Measurements from ENCODE around the gene AKAP17A.
A peak's percentile ranks its signal among the peaks of the same experiment; 100 is the strongest.
"Not testable (repeated sequence)": the region's sequence is repeated elsewhere in the genome, so short reads cannot be mapped to it uniquely, and the experiment has no call there.

The AKAP17A gene

GRCh38 chrX:1591102-1591862 is at the start of gene AKAP17A:
Gene AKAP17A (plus strand): TSS chrX:1591604. CDS start chrX:1593463, 1,859 bp downstream.
- no peaks in the 10 kb centered on the region for H3K9me3 ChIP-seq (ENCODE audit: control insufficient read depth, insufficient read depth, low read length)
- H3K27me3 ChIP-seq (ENCODE audit: control insufficient read depth, insufficient read depth, low read length) = no peaks in the 10 kb centered on the region
- H3K4me1 ChIP-seq (ENCODE audit: control insufficient read depth, insufficient read depth, low read length) = peaks cover 3% of the 10 kb centered on the region; the same call in 1 of the 2 replicates
- peak within 1 kb of the TSS; percentile 85 for H3K4me3 ChIP-seq (ENCODE audit: low read depth, low read length)
- H3K27ac ChIP-seq (ENCODE audit: low read depth, low read length) = peak within 1 kb of the TSS; percentile 64
- peaks cover 32% of the 10 kb centered on the region for H3K36me3 ChIP-seq (ENCODE audit: control insufficient read depth, insufficient read depth, low read length)
- H3K9ac ChIP-seq (ENCODE audit: low read depth, low read length) = peak within 1 kb of the TSS; percentile 72

- Histone ChIP-seq H3K27ac (ENCODE audit: low read depth, low read length) (no peak overlapping the region), H3K9me3 (ENCODE audit: control insufficient read depth, insufficient read depth, low read length) (no peaks in the 10 kb centered on the region), H3K36me3 (ENCODE audit: control insufficient read depth, insufficient read depth, low read length) (no peaks in the 10 kb centered on the region), H3K9ac (ENCODE audit: low read depth, low read length) (no peak overlapping the region), H3K4me1 (ENCODE audit: control insufficient read depth, insufficient read depth, low read length) (no peaks in the 10 kb centered on the region), H3K4me3 (ENCODE audit: low read depth, low read length) (no peak overlapping the region), H3K27me3 (ENCODE audit: control insufficient read depth, insufficient read depth, low read length) (no peaks in the 10 kb centered on the region)
Observed at GRCh38 chrX:1542994-1543725, 48.2 kb upstream of the AKAP17A start.

- H3K4me3 ChIP-seq (ENCODE audit: low read depth, low read length) = no peak overlapping the region
Observed at GRCh38 chrX:1545776-1546408, 45.5 kb upstream of the AKAP17A start.

GRCh38 chrX:1546691-1547251 is 44.6 kb upstream of the AKAP17A start:
- H3K27ac ChIP-seq (ENCODE audit: low read depth, low read length) = no peak overlapping the region
- no peak overlapping the region for H3K4me3 ChIP-seq (ENCODE audit: low read depth, low read length)

More at GRCh38 chrX:1545776-1546408, 45.5 kb upstream of the AKAP17A start:
- Histone ChIP-seq H3K4me1 (ENCODE audit: control insufficient read depth, insufficient read depth, low read length) (no peaks in the 10 kb centered on the region), H3K27ac (ENCODE audit: low read depth, low read length) (no peak overlapping the region), H3K36me3 (ENCODE audit: control insufficient read depth, insufficient read depth, low read length) (no peaks in the 10 kb centered on the region), H3K9me3 (ENCODE audit: control insufficient read depth, insufficient read depth, low read length) (no peaks in the 10 kb centered on the region), H3K27me3 (ENCODE audit: control insufficient read depth, insufficient read depth, low read length) (no peaks in the 10 kb centered on the region), H3K9ac (ENCODE audit: low read depth, low read length) (no peak overlapping the region)

GRCh38 chrX:1551959-1552546 is 39.4 kb upstream of the AKAP17A start:
- H3K27ac ChIP-seq (ENCODE audit: low read depth, low read length) = no peak overlapping the region
- no peak overlapping the region for H3K4me3 ChIP-seq (ENCODE audit: low read depth, low read length)
- H3K27me3 ChIP-seq (ENCODE audit: control insufficient read depth, insufficient read depth, low read length) = no peaks in the 10 kb centered on the region
- no peaks in the 10 kb centered on the region for H3K4me1 ChIP-seq (ENCODE audit: control insufficient read depth, insufficient read depth, low read length)
- H3K9ac ChIP-seq (ENCODE audit: low read depth, low read length) = no peak overlapping the region
- no peaks in the 10 kb centered on the region for H3K36me3 ChIP-seq (ENCODE audit: control insufficient read depth, insufficient read depth, low read length)
- H3K9me3 ChIP-seq (ENCODE audit: control insufficient read depth, insufficient read depth, low read length) = no peaks in the 10 kb centered on the region

More at GRCh38 chrX:1546691-1547251, 44.6 kb upstream of the AKAP17A start:
- Histone ChIP-seq H3K9ac (ENCODE audit: low read depth, low read length) (no peak overlapping the region), H3K4me1 (ENCODE audit: control insufficient read depth, insufficient read depth, low read length) (no peaks in the 10 kb centered on the region), H3K9me3 (ENCODE audit: control insufficient read depth, insufficient read depth, low read length) (no peaks in the 10 kb centered on the region), H3K27me3 (ENCODE audit: control insufficient read depth, insufficient read depth, low read length) (no peaks in the 10 kb centered on the region), H3K36me3 (ENCODE audit: control insufficient read depth, insufficient read depth, low read length) (no peaks in the 10 kb centered on the region)

- H3K27me3 ChIP-seq (ENCODE audit: control insufficient read depth, insufficient read depth, low read length) = no peaks in the 10 kb centered on the region
- H3K9me3 ChIP-seq (ENCODE audit: control insufficient read depth, insufficient read depth, low read length) = no peaks in the 10 kb centered on the region
- H3K9ac ChIP-seq (ENCODE audit: low read depth, low read length) = no peak overlapping the region
- H3K4me3 ChIP-seq (ENCODE audit: low read depth, low read length) = no peak overlapping the region
- H3K27ac ChIP-seq (ENCODE audit: low read depth, low read length) = no peak overlapping the region
- H3K4me1 ChIP-seq (ENCODE audit: control insufficient read depth, insufficient read depth, low read length) = no peaks in the 10 kb centered on the region
- H3K36me3 ChIP-seq (ENCODE audit: control insufficient read depth, insufficient read depth, low read length) = no peaks in the 10 kb centered on the region
Observed at GRCh38 chrX:1554469-1555210, 36.8 kb upstream of the AKAP17A start.

- no peaks in the 10 kb centered on the region for H3K9me3 ChIP-seq (ENCODE audit: control insufficient read depth, insufficient read depth, low read length)
- no peak overlapping the region for H3K4me3 ChIP-seq (ENCODE audit: low read depth, low read length)
- H3K27me3 ChIP-seq (ENCODE audit: control insufficient read depth, insufficient read depth, low read length) = no peaks in the 10 kb centered on the region
- H3K36me3 ChIP-seq (ENCODE audit: control insufficient read depth, insufficient read depth, low read length) = no peaks in the 10 kb centered on the region
- H3K4me1 ChIP-seq (ENCODE audit: control insufficient read depth, insufficient read depth, low read length) = no peaks in the 10 kb centered on the region
- H3K9ac ChIP-seq (ENCODE audit: low read depth, low read length) = no peak overlapping the region
- H3K27ac ChIP-seq (ENCODE audit: low read depth, low read length) = no peak overlapping the region
Observed at GRCh38 chrX:1555370-1555769, 36.0 kb upstream of the AKAP17A start.

- not testable (repeated sequence) for H3K4me3 ChIP-seq (ENCODE audit: low read depth, low read length); H3K27ac ChIP-seq (ENCODE audit: low read depth, low read length); H3K9ac ChIP-seq (ENCODE audit: low read depth, low read length); H3K9me3 ChIP-seq (ENCODE audit: control insufficient read depth, insufficient read depth, low read length); H3K4me1 ChIP-seq (ENCODE audit: control insufficient read depth, insufficient read depth, low read length); H3K36me3 ChIP-seq (ENCODE audit: control insufficient read depth, insufficient read depth, low read length); H3K27me3 ChIP-seq (ENCODE audit: control insufficient read depth, insufficient read depth, low read length)
Observed at GRCh38 chrX:1557442-1557841, 34.0 kb upstream of the AKAP17A start.

- H3K9ac ChIP-seq (ENCODE audit: low read depth, low read length) = no peak overlapping the region
- H3K4me3 ChIP-seq (ENCODE audit: low read depth, low read length) = no peak overlapping the region
- H3K27ac ChIP-seq (ENCODE audit: low read depth, low read length) = no peak overlapping the region
- no peaks in the 10 kb centered on the region for H3K9me3 ChIP-seq (ENCODE audit: control insufficient read depth, insufficient read depth, low read length)
- no peaks in the 10 kb centered on the region for H3K36me3 ChIP-seq (ENCODE audit: control insufficient read depth, insufficient read depth, low read length)
- H3K27me3 ChIP-seq (ENCODE audit: control insufficient read depth, insufficient read depth, low read length) = no peaks in the 10 kb centered on the region
- no peaks in the 10 kb centered on the region for H3K4me1 ChIP-seq (ENCODE audit: control insufficient read depth, insufficient read depth, low read length)
Observed at GRCh38 chrX:1558761-1559468, 32.5 kb upstream of the AKAP17A start.

GRCh38 chrX:1561164-1561563 is 30.2 kb upstream of the AKAP17A start:
- no peaks in the 10 kb centered on the region for H3K9me3 ChIP-seq (ENCODE audit: control insufficient read depth, insufficient read depth, low read length)
- H3K9ac ChIP-seq (ENCODE audit: low read depth, low read length) = no peak overlapping the region
- H3K4me3 ChIP-seq (ENCODE audit: low read depth, low read length) = no peak overlapping the region
- no peaks in the 10 kb centered on the region for H3K27me3 ChIP-seq (ENCODE audit: control insufficient read depth, insufficient read depth, low read length)
- H3K4me1 ChIP-seq (ENCODE audit: control insufficient read depth, insufficient read depth, low read length) = no peaks in the 10 kb centered on the region
- H3K36me3 ChIP-seq (ENCODE audit: control insufficient read depth, insufficient read depth, low read length) = no peaks in the 10 kb centered on the region
- no peak overlapping the region for H3K27ac ChIP-seq (ENCODE audit: low read depth, low read length)
